G401 (cell line): ENCODE data around the gene NPBWR2. TPM values are rescaled to one million over a fixed set of nuclear protein-coding genes. Genes with fewer than 3 reads are reported as not detected.
A peak's percentile ranks its signal among the peaks of the same experiment; 100 is the strongest.
"Not testable (repeated sequence)": the region's sequence is repeated elsewhere in the genome, so short reads cannot be mapped to it uniquely, and the experiment has no call there.

Experiments
- DNase-seq: peaks from one replicate; pipeline ENCODE4 v3.0.0-alpha.2; 2015; ENCODE audit warnings: low spot score
- in situ Hi-C: cut with HindIII; loops from 2 replicates; pipeline ENCODE4 v1.10.0; 2016; ENCODE audit warnings: low sequenced_read_pairs, mixed read lengths
- total RNA-seq: library from RNA; depleted of rRNA; stranded (reverse); fragments of >200 nt; shearing (Covaris generic); gene quantifications from 2 replicates; pipeline ENCODE4 v1.2.3, GENCODE V29; 2014

The NPBWR2 gene
- total RNA-seq, 1 experiment from 2014 or later, result not detected

DNA sequence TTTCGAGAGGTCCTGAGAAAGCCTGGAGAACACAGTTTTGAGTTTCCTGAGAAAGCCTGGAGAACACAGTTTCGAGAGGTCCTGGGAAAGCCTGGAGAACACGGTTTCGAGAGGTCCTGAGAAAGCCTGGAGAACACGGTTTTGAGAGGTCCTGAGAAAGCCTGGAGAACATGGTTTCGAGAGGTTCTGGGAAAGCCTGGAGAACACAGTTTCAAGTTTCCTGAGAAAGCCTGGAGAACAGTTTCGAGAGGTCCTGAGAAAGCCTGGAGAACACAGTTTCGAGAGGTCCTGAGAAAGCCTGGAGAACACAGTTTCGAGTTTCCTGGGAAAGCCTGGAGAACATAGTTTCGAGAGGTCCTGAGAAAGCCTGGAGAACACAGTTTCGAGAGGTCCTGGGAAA is 16.2 kb upstream of the NPBWR2 start:
- DNase-seq, in situ Hi-C loops: not testable (repeated sequence)

GRCh38 chr20:64122927-64123326 is 15.6 kb upstream of the NPBWR2 start:
- in situ Hi-C loops, DNase-seq: not testable (repeated sequence)

DNA sequence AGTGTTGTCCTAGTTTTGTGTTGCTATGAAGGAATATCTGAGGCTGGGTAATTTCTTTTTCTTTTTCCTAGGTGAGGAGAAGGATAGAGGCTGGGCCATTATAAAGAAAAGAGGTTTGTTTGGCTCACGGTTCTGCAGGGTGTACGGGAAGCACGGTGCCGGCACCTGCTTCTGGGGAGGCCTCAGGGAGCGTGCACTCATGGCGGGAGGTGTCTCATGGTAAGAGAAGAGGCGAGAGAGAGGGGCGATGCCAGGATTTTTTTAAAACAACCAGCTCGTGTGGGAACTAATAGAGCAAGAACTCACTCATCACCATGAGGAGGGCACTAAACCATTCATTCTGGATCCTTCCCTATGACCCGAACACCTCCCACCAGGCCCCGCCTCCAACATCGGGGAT is 14.2 kb upstream of the NPBWR2 start:
- DNase-seq, result no peak
- in situ Hi-C loops, result no loop called here

DNA sequence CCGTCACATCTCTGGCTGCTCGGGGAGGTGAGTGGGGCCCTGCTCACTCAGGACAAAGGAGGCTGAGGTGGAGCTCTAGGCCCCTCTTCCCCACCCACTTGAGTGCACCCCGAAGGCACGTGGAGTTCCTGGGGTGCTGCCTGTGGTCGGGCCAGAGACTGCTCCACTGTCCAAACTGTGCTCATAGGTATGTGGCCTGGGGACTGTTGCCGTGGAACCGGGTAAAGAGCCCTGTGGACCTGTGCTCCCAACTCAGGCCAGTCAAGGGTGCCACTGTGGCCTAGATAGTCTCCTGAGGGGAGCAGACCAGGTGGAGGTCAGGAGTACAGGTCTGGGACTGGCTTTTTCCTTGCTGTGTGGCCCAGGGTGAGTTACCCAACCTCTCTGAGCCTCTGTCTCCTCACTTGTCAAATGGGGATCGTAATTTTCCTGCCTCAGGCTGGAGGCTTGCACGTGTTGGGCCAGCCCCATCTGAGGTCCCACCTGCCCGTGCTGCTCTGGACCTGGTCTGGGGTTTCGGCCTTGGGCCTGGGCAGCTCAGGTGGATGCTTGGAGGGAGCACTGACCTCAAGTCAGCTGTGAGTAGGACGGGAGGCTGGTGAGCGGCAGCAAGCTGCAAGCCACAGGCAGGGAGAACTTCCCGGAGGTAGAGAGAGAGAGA is 12.4 kb upstream of the NPBWR2 start:
- in situ Hi-C loops, result no loop called here
- no peak for DNase-seq

GRCh38 chr20:64119301-64119680 is 11.9 kb upstream of the NPBWR2 start:
- DNase-seq, result peak; percentile 21

DNA sequence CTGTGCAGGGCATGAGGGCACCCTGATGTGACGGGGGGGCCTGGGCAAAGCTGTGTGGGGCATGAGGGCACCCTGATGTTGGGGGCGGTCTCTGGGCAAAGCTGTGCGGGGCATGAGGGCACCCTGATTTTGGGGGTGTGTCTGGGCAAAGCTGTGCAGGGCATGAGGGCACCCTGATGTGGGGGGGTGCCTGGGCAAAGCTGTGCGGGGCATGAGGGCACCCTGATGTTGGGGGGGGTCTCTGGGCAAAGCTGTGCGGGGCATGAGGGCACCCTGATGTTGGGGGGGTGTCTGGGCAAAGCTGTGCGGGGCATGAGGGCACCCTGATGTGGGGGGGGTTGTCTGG is 10.0 kb upstream of the NPBWR2 start:
- DNase-seq, in situ Hi-C loops: not testable (repeated sequence)

More at GRCh38 chr20:64119301-64119680, 11.9 kb upstream of the NPBWR2 start:
- in situ Hi-C loops, result no loop called here

- in situ Hi-C loops, result no loop called here
These were observed 9.4 kb upstream of the NPBWR2 start for GRCh38 chr20:64116541-64117431.

GRCh38 chr20:64116016-64116415 is 8.7 kb upstream of the NPBWR2 start:
- in situ Hi-C loops, result no loop called here
- DNase-seq, result no peak

More at GRCh38 chr20:64116541-64117431, 9.4 kb upstream of the NPBWR2 start:
- DNase-seq, result no peak

DNA sequence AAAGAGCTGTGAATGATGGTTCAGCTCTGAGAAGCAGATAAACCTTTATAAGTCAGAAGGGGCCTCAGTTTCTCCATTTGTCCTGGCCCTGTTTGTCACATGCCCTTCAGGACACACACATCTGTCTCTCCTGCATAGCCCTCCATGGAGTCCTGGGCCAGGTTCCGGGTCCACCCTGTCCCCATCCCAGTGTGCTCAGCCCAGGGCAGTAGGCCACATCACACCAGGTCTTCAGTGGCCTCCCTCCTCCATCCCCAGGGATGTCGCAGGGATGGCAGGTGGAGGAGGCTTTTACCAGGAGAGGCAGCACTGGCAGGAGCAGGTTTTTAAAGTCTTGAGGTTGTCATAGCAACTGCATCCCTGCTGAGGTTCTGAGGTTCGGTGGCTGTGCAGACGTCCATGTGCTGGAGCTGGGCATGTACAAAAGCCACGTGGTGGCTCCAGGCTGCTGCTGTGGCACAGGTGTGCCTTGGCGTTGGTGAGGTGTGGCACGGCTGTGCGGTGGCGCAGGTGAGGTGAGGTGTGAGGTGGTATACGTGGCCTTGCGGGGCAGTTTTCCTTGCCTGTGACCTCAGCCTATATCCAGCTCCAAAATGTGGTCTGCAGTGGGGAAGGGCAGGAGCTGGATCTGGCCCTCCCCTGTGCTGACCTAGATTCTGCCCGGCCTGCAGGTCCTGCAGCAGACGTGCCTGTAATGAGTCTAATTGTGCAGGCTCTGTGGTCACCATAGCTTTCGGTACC is 8.0 kb upstream of the NPBWR2 start:
- in situ Hi-C loops, result no loop called here
- peak; percentile 96 for DNase-seq

DNA sequence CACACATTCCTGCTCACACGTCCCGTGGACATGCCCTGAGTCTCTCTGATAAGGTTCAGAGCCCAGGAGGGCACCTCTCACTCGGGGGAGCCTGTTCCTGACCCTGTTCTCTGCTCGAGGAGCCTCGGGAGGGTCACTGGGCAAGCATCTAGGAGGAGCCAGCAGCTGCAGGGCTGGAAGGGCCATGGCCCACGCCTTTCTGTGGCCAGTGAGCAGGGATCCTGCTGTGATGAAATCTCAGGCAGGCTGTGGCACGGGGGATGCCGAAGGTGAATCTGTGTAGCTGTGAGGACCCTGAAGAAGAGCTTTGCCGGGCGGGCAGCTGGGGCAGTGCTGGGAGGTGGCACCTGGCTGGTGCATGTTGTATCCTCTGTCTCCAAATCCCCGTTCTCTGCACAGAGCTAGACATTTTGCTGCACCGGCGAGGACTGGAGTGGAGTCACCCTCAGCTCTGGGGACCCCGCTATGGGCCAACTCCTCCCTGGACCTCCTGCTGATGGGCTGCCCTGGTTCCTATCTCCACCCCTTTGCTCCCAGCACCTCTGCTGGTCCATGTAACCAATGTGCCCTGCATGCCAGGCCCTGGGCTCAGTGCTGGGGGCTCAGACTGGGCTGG is 7.1 kb upstream of the NPBWR2 start:
- in situ Hi-C loops, result no loop called here
- no peak for DNase-seq

- no peak for DNase-seq
- in situ Hi-C loops, result no loop called here
These were observed 6.5 kb upstream of the NPBWR2 start for GRCh38 chr20:64113796-64114355.

DNA sequence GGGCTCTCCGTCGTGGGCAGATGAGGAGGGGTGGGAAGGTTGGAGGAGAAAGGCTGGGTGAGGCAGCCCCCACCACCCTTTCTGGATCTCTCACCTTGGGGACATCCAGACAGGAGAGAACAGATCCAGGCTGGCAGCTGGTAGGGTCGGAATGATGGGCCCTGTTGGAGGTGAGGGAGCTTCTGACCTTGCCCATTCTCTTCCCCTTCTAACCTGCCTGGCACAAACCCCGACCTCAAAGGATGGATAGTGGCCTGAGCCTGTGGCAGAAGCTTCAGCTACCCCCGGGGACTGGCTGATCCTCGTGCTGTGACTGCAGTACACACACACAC is 6.0 kb upstream of the NPBWR2 start:
- peak; percentile 47 for DNase-seq
- in situ Hi-C loops, result no loop called here

DNA sequence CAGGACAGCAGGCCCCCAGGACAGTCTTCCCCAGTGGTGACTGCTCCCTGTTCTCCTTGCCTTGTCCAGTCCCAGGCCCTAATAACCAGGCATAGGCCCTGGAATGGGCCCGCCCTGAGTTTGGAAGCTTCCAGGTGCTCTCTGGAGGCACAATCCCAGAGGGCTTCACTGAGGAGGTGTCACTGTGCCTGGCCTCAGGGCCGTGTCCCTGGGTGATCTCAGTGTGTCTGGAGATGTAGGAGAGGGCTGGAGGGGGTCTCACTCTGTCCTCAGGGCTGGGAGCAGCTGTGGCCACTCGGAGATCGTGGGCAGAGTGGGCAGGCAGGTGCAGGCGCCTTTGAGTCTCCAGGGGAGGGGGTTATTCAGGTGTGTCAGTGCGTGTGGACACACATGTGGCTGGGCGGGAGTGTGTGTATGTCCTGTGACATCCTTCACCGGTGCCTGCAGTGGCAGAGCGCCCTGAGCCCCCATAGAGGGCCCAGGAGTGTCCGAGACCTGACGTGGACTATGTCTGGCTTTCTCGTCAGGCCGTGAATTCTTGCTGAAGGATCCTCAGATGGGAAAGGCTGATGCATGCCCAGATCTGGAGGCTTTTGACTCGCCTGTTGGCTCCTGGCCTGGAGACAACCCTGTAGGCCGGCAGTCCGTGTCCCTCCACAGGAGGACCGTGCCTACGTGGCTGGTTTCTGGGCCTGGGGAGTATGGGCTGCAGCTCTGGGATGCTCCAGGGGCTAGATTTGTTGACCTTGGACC is 5.5 kb upstream of the NPBWR2 start:
- in situ Hi-C loops, result no loop called here
- peak; percentile 70 for DNase-seq

GRCh38 chr20:64111841-64112641 is 4.7 kb upstream of the NPBWR2 start:
- DNase-seq, result no peak
- in situ Hi-C loops, result no loop called here

GRCh38 chr20:64110411-64111068 is 3.2 kb upstream of the NPBWR2 start:
- DNase-seq, result peak; percentile 42
- in situ Hi-C loops, result no loop called here

- in situ Hi-C loops, result no loop called here
- no peak for DNase-seq
These were observed 2.5 kb upstream of the NPBWR2 start for GRCh38 chr20:64109831-64110391.
